HepG2 (cell line): ENCODE measurements around the gene GAS2. TPM values are rescaled to one million over a fixed set of nuclear protein-coding genes. Genes with fewer than 3 reads are reported as not detected.

Experiments used
- AKAP8 ChIP-seq: sonication (generic); formaldehyde crosslinking; IDR thresholded peaks from 2 replicates; pipeline ENCODE4 v1.5.1; 2020; ENCODE audit warnings: mild to moderate bottlenecking, missing genetic modification reagents
- FOXP1 ChIP-seq, 2 experiments: fragments of 450-650 bp in 1 of 2; IDR thresholded peaks; 2 replicates each; pipeline ENCODE4 v1.6.1; 2017 to 2018; ENCODE audit warnings: antibody characterized with exemption in 1 of 2
- MED13 ChIP-seq: sonication (generic); formaldehyde crosslinking; IDR thresholded peaks from 2 replicates; pipeline ENCODE4 v1.5.0; 2020; ENCODE audit warnings: missing genetic modification reagents
- MZF1 ChIP-seq: sonication (generic); formaldehyde crosslinking; IDR thresholded peaks from 2 replicates; pipeline ENCODE4 v1.8.1; 2023; ENCODE audit warnings: mild to moderate bottlenecking, missing genetic modification reagents, borderline replicate concordance
- PRMT3 ChIP-seq: sonication (generic); formaldehyde crosslinking; IDR thresholded peaks from 2 replicates; pipeline ENCODE4 v1.8.1; 2022; ENCODE audit warnings: low read depth, mild to moderate bottlenecking, moderate library complexity, missing genetic modification reagents, borderline replicate concordance
- PRPF4 ChIP-seq: fragments of 200-400 bp; formaldehyde crosslinking; IDR thresholded peaks from 2 replicates; pipeline ENCODE4 v1.6.1; 2016; ENCODE audit warnings: low read length, low read depth; ENCODE audit not compliant: poor library complexity, severe bottlenecking
- RXRB ChIP-seq: IDR thresholded peaks from 2 replicates; pipeline ENCODE4 v1.6.1; 2016; ENCODE audit warnings: borderline replicate concordance, missing genetic modification reagents, missing compliant biosample characterization
- SIN3A ChIP-seq: IDR thresholded peaks from 2 replicates; pipeline ENCODE4 v1.6.1; 2011; ENCODE audit warnings: low read depth, mild to moderate bottlenecking, control low read depth, low read length, borderline replicate concordance
- SP4 ChIP-seq: sonication (generic); formaldehyde crosslinking; IDR thresholded peaks from 2 replicates; pipeline ENCODE4 v1.8.1; 2023; ENCODE audit warnings: mild to moderate bottlenecking, missing genetic modification reagents
- TCF7L2 ChIP-seq: IDR thresholded peaks from 2 replicates; pipeline ENCODE4 v1.6.1; 2011; ENCODE audit warnings: mild to moderate bottlenecking, low read depth, low read length, moderate library complexity
- TFE3 ChIP-seq: IDR thresholded peaks from 2 replicates; pipeline ENCODE4 v1.6.1; 2016
- ZFP41 ChIP-seq: sonication (generic); formaldehyde crosslinking; IDR thresholded peaks from 2 replicates; pipeline ENCODE4 v1.4.0; 2020; ENCODE audit warnings: mild to moderate bottlenecking, missing genetic modification reagents, borderline replicate concordance
- ZFP82 ChIP-seq: sonication (generic); formaldehyde crosslinking; IDR thresholded peaks from 2 replicates; pipeline ENCODE4 v1.5.1; 2020; ENCODE audit warnings: mild to moderate bottlenecking, missing genetic modification reagents, borderline replicate concordance
- ZNF121 ChIP-seq: sonication (generic); formaldehyde crosslinking; IDR thresholded peaks from 2 replicates; pipeline ENCODE4 v1.5.0; 2020; ENCODE audit warnings: mild to moderate bottlenecking, missing genetic modification reagents
- ZNF318 ChIP-seq: sonication (generic); formaldehyde crosslinking; IDR thresholded peaks from 2 replicates; pipeline ENCODE4 v1.4.0; 2020; ENCODE audit warnings: mild to moderate bottlenecking, missing genetic modification reagents
- polyA plus RNA-seq, 8 experiments: library from polyadenylated mRNA; depleted of rRNA in 3 of 8; stranded (reverse) in 7 of 8; unstranded in 1 of 8; fragments of >200 nt; fragmentation: Illumina TruSeq in 4 of 8; extraction: Trizol in 4 of 8; gene quantifications; 2 replicates each; pipeline versions ENCODE4 v1.2.1 to v1.2.3, GENCODE V29; 2011 to 2016; ENCODE audit warnings: low read depth in 4 of 8, missing spikeins in 1 of 8, mixed read lengths in 1 of 8; ENCODE audit not compliant: insufficient read depth in 1 of 8
- total RNA-seq, 5 experiments: library from RNA; depleted of rRNA; stranded (reverse); fragments of >200 nt; fragmentation: Illumina TruSeq; extraction: Trizol; gene quantifications; 2 replicates each; pipeline ENCODE4 v1.2.3, GENCODE V29; 2016; ENCODE audit warnings: low read depth in 1 of 5
- TF ChIP-seq, protein P1 (sequence below): sonication (generic); formaldehyde crosslinking; IDR thresholded peaks from 2 replicates; pipeline ENCODE4 v1.5.0; 2020; ENCODE audit warnings: mild to moderate bottlenecking, missing genetic modification reagents

GAS2 gene
- total and polyA plus RNA-seq, 2 of the 13 experiments (the other 11 are each of a cell fraction or from before 2014, with no cell fraction given): 26.0 to 85.1 TPM

DNA sequence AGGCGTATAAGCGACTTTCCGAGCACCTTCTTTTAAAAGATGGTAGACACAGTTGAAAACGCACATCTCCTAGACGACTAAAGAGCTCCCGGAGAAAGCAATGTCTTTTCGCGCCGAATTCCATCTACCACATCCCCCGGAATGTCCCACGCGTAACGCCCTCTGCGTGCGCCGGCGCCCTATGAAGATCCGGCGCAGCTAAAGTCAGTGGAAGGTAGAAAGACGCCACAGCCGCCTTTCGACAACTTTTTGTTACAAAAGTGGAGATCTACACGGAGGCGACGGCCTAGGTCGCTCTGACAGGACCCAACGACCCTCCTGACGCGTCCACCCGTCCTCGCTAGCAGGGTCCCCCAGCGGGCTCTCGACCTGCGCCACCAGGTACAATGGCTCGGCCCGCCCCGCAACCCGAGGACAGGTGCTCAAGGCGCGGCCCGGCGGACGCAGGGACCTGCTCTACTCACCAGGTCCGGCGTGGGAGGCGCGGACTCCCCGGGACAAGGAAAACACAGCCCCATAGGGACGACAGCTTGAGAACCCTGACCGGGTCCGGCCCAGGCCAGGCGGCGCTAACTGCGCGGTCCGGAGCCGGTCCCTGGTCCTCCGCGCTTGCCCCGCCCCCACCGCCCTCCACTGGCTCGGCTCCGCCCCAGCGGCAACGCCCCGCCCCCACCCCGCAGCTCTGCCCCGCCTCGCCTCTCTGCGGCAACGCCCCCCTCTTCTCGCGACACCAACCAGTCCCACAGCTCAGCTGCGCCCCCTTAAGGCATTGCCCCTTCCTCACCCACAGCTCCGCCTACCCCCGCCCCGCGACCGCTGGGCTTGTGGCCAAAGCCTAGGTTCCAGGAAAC, 163.0 kb downstream of the GAS2 start, which contains the start of gene SVIP (continued):
- TF ChIP-seq TFE3: 0 out of 2 replicates have a peak, but pooled peaks have one; percentile 5
- TF ChIP-seq SP4 (CRISPR knock-in tag): peak; percentile 67
- peak; percentile 57; the same call in 1 of the 2 replicates for TF ChIP-seq SIN3A
- TF ChIP-seq MZF1: no peak
- no peak for TF ChIP-seq PRPF4
- no peak for TF ChIP-seq FOXP1 (IDR thresholded peaks at IDR 0.05)
- TF ChIP-seq FOXP1 (CRISPR knock-in tag; IDR thresholded peaks at IDR 0.05): 0 out of 2 replicates have a peak, but pooled peaks have one; percentile 23
- TF ChIP-seq PRMT3 (CRISPR knock-in tag): no peak
- TF ChIP-seq AKAP8 (CRISPR knock-in tag): peak; percentile 72; the same call in 1 of the 2 replicates
- no peak for TF ChIP-seq ZFP41 (CRISPR knock-in tag)
- TF ChIP-seq, protein P1, sequence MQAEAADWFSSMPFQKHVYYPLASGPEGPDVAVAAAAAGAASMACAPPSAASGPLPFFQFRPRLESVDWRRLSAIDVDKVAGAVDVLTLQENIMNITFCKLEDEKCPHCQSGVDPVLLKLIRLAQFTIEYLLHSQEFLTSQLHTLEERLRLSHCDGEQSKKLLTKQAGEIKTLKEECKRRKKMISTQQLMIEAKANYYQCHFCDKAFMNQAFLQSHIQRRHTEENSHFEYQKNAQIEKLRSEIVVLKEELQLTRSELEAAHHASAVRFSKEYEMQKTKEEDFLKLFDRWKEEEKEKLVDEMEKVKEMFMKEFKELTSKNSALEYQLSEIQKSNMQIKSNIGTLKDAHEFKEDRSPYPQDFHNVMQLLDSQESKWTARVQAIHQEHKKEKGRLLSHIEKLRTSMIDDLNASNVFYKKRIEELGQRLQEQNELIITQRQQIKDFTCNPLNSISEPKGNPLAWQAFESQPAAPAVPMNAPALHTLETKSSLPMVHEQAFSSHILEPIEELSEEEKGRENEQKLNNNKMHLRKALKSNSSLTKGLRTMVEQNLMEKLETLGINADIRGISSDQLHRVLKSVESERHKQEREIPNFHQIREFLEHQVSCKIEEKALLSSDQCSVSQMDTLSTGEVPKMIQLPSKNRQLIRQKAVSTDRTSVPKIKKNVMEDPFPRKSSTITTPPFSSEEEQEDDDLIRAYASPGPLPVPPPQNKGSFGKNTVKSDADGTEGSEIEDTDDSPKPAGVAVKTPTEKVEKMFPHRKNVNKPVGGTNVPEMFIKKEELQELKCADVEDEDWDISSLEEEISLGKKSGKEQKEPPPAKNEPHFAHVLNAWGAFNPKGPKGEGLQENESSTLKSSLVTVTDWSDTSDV (CRISPR knock-in tag): peak; percentile 16; the same call in 1 of the 2 replicates
- no peak for TF ChIP-seq ZNF318
- no peak for TF ChIP-seq TCF7L2
- TF ChIP-seq ZFP82 (CRISPR knock-in tag): no peak
- TF ChIP-seq ZNF121 (CRISPR knock-in tag): peak; percentile 76; the same call in 1 of the 2 replicates
- TF ChIP-seq RXRB: no peak; the same call in 1 of the 2 replicates
- peak; percentile 41; the same call in 1 of the 2 replicates for TF ChIP-seq MED13 (CRISPR knock-in tag)
